Hepatocyte (in vitro differentiated cells): ENCODE results near the gene ROS1. TPM values are rescaled to one million over a fixed set of nuclear protein-coding genes. Genes with fewer than 3 reads are reported as not detected.

Experiments
- DNase-seq: peaks from one replicate; pipeline ENCODE4 v3.0.0-alpha.2; 2016; ENCODE audit warnings: low spot score
- H2AFZ ChIP-seq: fragments of 200-600 bp; sonication (generic); 2 replicates; pipeline ENCODE4 v1.6.0; 2016; ENCODE audit warnings: antibody characterized with exemption, mild to moderate bottlenecking
- H3K27ac ChIP-seq: fragments of 200-600 bp; sonication (generic); 2 replicates; pipeline ENCODE4 v1.5.1; 2016; ENCODE audit warnings: mild to moderate bottlenecking
- H3K27me3 ChIP-seq: fragments of 200-600 bp; sonication (generic); 2 replicates; pipeline ENCODE4 v1.6.1; 2016
- H3K36me3 ChIP-seq: fragments of 200-600 bp; sonication (generic); replicated peaks from 2 replicates; pipeline ENCODE4 v1.5.1; 2016; ENCODE audit warnings: low read depth; ENCODE audit not compliant: insufficient read depth
- H3K4me1 ChIP-seq: fragments of 200-600 bp; sonication (generic); 2 replicates; pipeline ENCODE4 v1.5.1; 2016; ENCODE audit warnings: mild to moderate bottlenecking, moderate library complexity; ENCODE audit not compliant: insufficient read depth
- H3K4me2 ChIP-seq: fragments of 200-600 bp; sonication (generic); 2 replicates; pipeline ENCODE4 v1.6.0; 2016
- H3K4me3 ChIP-seq: fragments of 200-600 bp; sonication (generic); 2 replicates; pipeline ENCODE4 v1.5.1; 2016; ENCODE audit warnings: mild to moderate bottlenecking
- H3K79me2 ChIP-seq: fragments of 200-600 bp; sonication (generic); 2 replicates; pipeline ENCODE4 v1.6.0; 2017; ENCODE audit warnings: mild to moderate bottlenecking
- H3K9me2 ChIP-seq: fragments of 200-600 bp; sonication (generic); replicated peaks from 2 replicates; pipeline ENCODE4 v1.6.0; 2017; ENCODE audit warnings: mild to moderate bottlenecking; ENCODE audit not compliant: insufficient read depth
- H3K9me3 ChIP-seq: fragments of 200-600 bp; sonication (generic); 2 replicates; pipeline ENCODE4 v1.5.1; 2016; ENCODE audit warnings: low read depth, mild to moderate bottlenecking
- H4K20me1 ChIP-seq: fragments of 200-600 bp; sonication (generic); 2 replicates; pipeline ENCODE4 v1.6.0; 2016; ENCODE audit warnings: mild to moderate bottlenecking; ENCODE audit not compliant: insufficient read depth, poor library complexity, severe bottlenecking
- EZH2 ChIP-seq: fragments of 200-600 bp; sonication (generic); IDR thresholded peaks from 2 replicates; pipeline ENCODE4 v1.6.1; 2016; ENCODE audit warnings: antibody characterized with exemption, mild to moderate bottlenecking, borderline replicate concordance
- EZH2phosphoT487 ChIP-seq: fragments of 200-600 bp; sonication (generic); IDR thresholded peaks from one replicate; pipeline ENCODE4 v1.6.1; 2018; ENCODE audit warnings: antibody characterized with exemption, mild to moderate bottlenecking, low read depth, moderate library complexity; ENCODE audit not compliant: unreplicated experiment, severe bottlenecking
- WGBS: methylation state at CpG from one replicate; pipeline ENCODE4 v1.1.6; 2016; ENCODE audit warnings: low lambda C conversion rate; ENCODE audit errors: missing lambda C conversion rate; 5-methylcytosine and 5-hydroxymethylcytosine counted together
- polyA plus RNA-seq: library from polyadenylated mRNA; unstranded; fragments of >200 nt; fragmentation: Nextera tagmentation; extraction: Ambion mirVana; gene quantifications from 2 replicates; pipeline ENCODE4 v1.2.1, GENCODE V29; 2016
- total RNA-seq: library from RNA; depleted of rRNA; stranded (reverse); fragments of >200 nt; gene quantifications from 2 replicates; pipeline ENCODE4 v1.2.3, GENCODE V29; 2014
- TF ChIP-seq, protein P1 (sequence below): fragments of 200-600 bp; sonication (generic); IDR thresholded peaks from 2 replicates; pipeline ENCODE4 v1.5.1; 2016; ENCODE audit warnings: antibody characterized with exemption, mild to moderate bottlenecking; ENCODE audit not compliant: poor library complexity

ROS1 gene
- total and polyA plus RNA-seq, 2 experiments from 2014 or later = 0.33 to 2.7 TPM

DNA sequence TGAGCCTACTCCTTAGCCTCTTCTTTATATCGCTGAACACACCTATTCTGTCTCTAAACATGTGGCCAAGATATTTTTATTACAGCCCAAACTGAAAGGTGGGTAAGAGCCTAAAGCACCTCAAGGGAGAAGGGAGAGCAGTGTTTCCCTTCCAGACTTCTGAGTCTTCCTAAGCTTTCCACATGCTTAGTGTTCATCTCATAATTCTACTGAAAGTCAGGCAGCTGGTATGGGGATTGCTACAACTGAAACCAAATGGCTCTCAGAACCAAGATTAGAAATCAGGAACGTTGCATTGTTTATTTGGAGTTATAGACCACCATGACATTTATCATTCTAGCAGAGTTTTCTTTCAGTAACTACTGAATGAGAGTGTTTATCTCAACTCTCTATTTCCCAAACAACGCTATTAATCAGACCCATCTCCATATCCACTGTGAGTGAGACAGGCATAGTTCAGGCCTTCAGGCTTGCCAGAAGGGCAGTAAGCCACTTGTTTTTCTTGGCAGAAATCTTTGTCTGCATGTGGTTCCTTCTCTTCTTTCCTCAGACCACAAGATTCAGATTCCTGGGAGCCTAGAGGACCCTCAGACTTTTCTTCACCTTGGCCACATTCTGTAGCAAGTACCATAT lies 137.5 kb downstream of the ROS1 start:
- 73% methylated on average over 3 of the region's 3 CpGs for WGBS
- Histone ChIP-seq H3K4me1 (no peaks in the 10 kb centered on the region), H3K9me2 (no peaks in the 10 kb centered on the region), H2AFZ (no peak overlapping the region), H4K20me1 (no peaks in the 10 kb centered on the region), H3K79me2 (no peaks in the 10 kb centered on the region), H3K4me2 (no peak overlapping the region), H3K27ac (no peak overlapping the region), H3K9me3 (no peaks in the 10 kb centered on the region), H3K36me3 (no peaks in the 10 kb centered on the region), H3K4me3 (no peak overlapping the region), H3K27me3 (peaks cover 5% of the 10 kb centered on the region)
- TF ChIP-seq EZH2 = no peak
- TF ChIP-seq, protein P1, sequence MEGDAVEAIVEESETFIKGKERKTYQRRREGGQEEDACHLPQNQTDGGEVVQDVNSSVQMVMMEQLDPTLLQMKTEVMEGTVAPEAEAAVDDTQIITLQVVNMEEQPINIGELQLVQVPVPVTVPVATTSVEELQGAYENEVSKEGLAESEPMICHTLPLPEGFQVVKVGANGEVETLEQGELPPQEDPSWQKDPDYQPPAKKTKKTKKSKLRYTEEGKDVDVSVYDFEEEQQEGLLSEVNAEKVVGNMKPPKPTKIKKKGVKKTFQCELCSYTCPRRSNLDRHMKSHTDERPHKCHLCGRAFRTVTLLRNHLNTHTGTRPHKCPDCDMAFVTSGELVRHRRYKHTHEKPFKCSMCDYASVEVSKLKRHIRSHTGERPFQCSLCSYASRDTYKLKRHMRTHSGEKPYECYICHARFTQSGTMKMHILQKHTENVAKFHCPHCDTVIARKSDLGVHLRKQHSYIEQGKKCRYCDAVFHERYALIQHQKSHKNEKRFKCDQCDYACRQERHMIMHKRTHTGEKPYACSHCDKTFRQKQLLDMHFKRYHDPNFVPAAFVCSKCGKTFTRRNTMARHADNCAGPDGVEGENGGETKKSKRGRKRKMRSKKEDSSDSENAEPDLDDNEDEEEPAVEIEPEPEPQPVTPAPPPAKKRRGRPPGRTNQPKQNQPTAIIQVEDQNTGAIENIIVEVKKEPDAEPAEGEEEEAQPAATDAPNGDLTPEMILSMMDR = no peak
- no peak for TF ChIP-seq EZH2phosphoT487
- DNase-seq = no peak

DNA sequence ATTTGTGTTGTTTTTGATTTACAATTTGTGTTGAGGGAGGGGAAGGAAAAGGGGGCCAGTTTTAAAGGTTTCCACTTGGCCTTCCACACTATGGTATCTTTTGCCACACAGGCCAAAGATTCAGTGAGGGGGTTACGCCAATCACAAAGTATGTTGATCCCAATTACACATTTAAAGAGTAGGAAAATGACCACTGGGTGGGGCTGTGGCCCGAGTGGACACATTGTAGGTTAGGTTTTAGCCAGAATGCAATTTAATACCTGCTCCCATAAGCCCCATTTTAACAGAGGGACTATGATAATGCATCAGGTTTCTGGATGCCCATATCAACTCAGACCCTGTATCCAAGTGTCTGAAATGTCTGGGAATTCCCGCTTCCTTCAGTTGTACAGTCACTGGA lies 144.8 kb downstream of the ROS1 start:
- peaks cover 33% of the 10 kb centered on the region for H3K27me3 ChIP-seq
- no peaks in the 10 kb centered on the region for H4K20me1 ChIP-seq
- 74% methylated on average over 3 of the region's 3 CpGs for WGBS
- no peaks in the 10 kb centered on the region for H3K79me2 ChIP-seq
- DNase-seq = no peak
- H2AFZ ChIP-seq = no peak overlapping the region
- no peaks in the 10 kb centered on the region for H3K9me3 ChIP-seq
- TF ChIP-seq, protein P1 = no peak
- TF ChIP-seq EZH2 (no peak), EZH2phosphoT487 (no peak)
- no peaks in the 10 kb centered on the region for H3K4me1 ChIP-seq
- H3K9me2 ChIP-seq = no peaks in the 10 kb centered on the region
- H3K36me3 ChIP-seq = no peaks in the 10 kb centered on the region
- H3K27ac ChIP-seq = no peak overlapping the region
- no peak overlapping the region for H3K4me3 ChIP-seq
- H3K4me2 ChIP-seq = no peak overlapping the region

DNA sequence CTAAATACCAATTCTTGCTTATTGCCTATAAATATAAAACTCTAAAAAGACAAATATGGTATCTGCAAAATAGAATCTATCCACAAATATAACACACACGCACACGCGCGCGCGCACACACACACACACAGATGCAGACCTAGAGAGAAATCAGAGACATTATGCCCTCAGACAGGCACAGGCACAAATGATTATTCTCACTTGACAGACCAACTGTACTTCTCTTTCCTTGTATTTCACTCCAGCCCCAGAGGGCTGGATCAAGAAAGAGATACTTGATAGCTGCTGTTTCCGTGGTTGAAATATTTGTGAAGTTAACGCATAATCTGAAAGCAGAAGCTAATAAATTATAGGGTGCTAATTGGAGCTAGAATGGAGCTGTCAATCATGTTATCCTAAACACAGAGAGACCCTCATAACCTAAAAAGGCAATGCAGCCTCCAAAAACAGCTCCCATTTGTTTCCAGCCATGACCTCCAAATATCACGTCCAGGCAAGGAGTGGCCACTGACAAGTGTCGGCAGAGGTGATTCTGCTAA lies 148.9 kb downstream of the ROS1 start:
- Histone ChIP-seq H3K9me3 (no peaks in the 10 kb centered on the region), H4K20me1 (no peaks in the 10 kb centered on the region), H3K9me2 (no peaks in the 10 kb centered on the region), H2AFZ (no peak overlapping the region), H3K4me2 (no peak overlapping the region), H3K36me3 (no peaks in the 10 kb centered on the region), H3K79me2 (no peaks in the 10 kb centered on the region), H3K27ac (no peak overlapping the region), H3K27me3 (peaks cover 68% of the 10 kb centered on the region), H3K4me3 (no peak overlapping the region), H3K4me1 (no peaks in the 10 kb centered on the region)
- 91% methylated on average over 10 of the region's 10 CpGs for WGBS
- DNase-seq = no peak
- TF ChIP-seq EZH2 (no peak), EZH2phosphoT487 (no peak)
- TF ChIP-seq, protein P1 = no peak
